HEK293T (cell line): ENCODE measurements around the gene MYCBPAP.

Experiments
- BHLHE40 ChIP-seq: fragments of 450-650 bp; IDR thresholded peaks from 2 replicates; pipeline ENCODE4 v1.6.1; 2016; ENCODE audit warnings: mild to moderate bottlenecking, moderate library complexity, borderline replicate concordance
- ELF4 ChIP-seq: fragments of 450-650 bp; IDR thresholded peaks from 2 replicates; pipeline ENCODE4 v1.6.1; 2017; ENCODE audit warnings: antibody characterized with exemption
- FOXA1 ChIP-seq: fragments of 450-650 bp; IDR thresholded peaks from 2 replicates; pipeline ENCODE4 v1.6.1; 2016; ENCODE audit warnings: mild to moderate bottlenecking
- FOXM1 ChIP-seq: fragments of 450-650 bp; IDR thresholded peaks from 2 replicates; pipeline ENCODE4 v1.6.1; 2017; ENCODE audit warnings: mild to moderate bottlenecking, borderline replicate concordance
- LEF1 ChIP-seq: fragments of 450-650 bp; IDR thresholded peaks from 2 replicates; pipeline ENCODE4 v1.6.1; 2017; ENCODE audit warnings: mild to moderate bottlenecking, borderline replicate concordance
- NFRKB ChIP-seq: fragments of 450-650 bp; IDR thresholded peaks from 2 replicates; pipeline ENCODE4 v1.6.1; 2016; ENCODE audit warnings: mild to moderate bottlenecking, moderate library complexity
- SP1 ChIP-seq: fragments of 450-650 bp; IDR thresholded peaks from 2 replicates; pipeline ENCODE4 v1.6.1; 2017
- ZNF384 ChIP-seq: fragments of 450-650 bp; IDR thresholded peaks from 2 replicates; pipeline ENCODE4 v1.6.1; 2016

DNA sequence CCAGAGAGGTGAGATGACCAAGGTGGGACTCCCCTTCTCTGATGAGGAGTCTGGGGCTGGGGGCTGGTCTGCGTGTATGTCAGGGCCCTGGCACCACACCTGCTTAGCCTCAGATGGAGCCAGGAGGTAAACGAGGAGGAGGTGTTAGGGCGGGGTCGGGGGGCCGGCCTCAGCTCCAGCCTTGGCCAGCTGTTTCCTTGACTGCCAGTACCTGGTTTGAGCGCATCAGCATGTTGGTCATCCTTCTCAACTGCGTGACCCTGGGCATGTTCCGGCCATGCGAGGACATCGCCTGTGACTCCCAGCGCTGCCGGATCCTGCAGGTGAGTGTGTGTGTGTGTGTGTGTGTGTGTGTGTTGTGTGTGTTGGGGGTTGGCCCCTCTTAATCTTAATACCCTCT is 60.4 kb downstream of the MYCBPAP start:
- TF ChIP-seq FOXM1 = no peak
- no peak for TF ChIP-seq SP1
- TF ChIP-seq NFRKB = no peak
- TF ChIP-seq BHLHE40 = no peak
- TF ChIP-seq LEF1 = no peak
- TF ChIP-seq ZNF384 = no peak
- TF ChIP-seq ELF4 = no peak
- TF ChIP-seq FOXA1 = no peak
